Activated CD8-positive, alpha-beta memory T cell treated with anti-CD3 and anti-CD28 coated beads for 36 hours (primary cell): ENCODE data around the gene TMEM235. TPM values are rescaled to one million over a fixed set of nuclear protein-coding genes. Genes with fewer than 3 reads are reported as not detected.

Source experiments
- CTCF ChIA-PET: fragments of 350-600 bp; sonication (Branson Sonifier 250); formaldehyde crosslinking; loops from one replicate; lab custom pipeline; 2021; ENCODE audit warnings: antibody characterized with exemption; lab: Charles Lee
- POLR2A ChIA-PET: fragments of 350-600 bp; sonication (Branson Sonifier 250); formaldehyde crosslinking; loops from one replicate; lab custom pipeline; 2021; ENCODE audit warnings: antibody characterized with exemption; lab: Charles Lee
- total RNA-seq, 2 experiments: library from RNA; stranded (reverse); gene quantifications; one replicate each; pipeline ENCODE4 v1.2.3, GENCODE V29; 2021

Gene TMEM235
- total RNA-seq, 2 experiments from 2014 or later = not detected

- POLR2A ChIA-PET = interaction anchor here (0.7 kb wide), 1 partner anchor 92 kb away, joined by 6 read pairs; no protein-coding TSS in a partner anchor
- CTCF ChIA-PET = interaction anchor here (0.7 kb wide), 1 partner anchor 202 kb away, joined by 3 read pairs; no protein-coding TSS in a partner anchor
These were observed 44.9 kb downstream of the TMEM235 start for GRCh38 chr17:78276098-78276887.

GRCh38 chr17:78278139-78278741, 46.8 kb downstream of the TMEM235 start:
- POLR2A ChIA-PET = no interaction called here
- CTCF ChIA-PET = interaction anchor here (0.6 kb wide), 1 partner anchor 10 kb away, joined by 3 read pairs; no protein-coding TSS in a partner anchor

GRCh38 chr17:78279360-78279990, 48.0 kb downstream of the TMEM235 start:
- CTCF ChIA-PET = no interaction called here

DNA sequence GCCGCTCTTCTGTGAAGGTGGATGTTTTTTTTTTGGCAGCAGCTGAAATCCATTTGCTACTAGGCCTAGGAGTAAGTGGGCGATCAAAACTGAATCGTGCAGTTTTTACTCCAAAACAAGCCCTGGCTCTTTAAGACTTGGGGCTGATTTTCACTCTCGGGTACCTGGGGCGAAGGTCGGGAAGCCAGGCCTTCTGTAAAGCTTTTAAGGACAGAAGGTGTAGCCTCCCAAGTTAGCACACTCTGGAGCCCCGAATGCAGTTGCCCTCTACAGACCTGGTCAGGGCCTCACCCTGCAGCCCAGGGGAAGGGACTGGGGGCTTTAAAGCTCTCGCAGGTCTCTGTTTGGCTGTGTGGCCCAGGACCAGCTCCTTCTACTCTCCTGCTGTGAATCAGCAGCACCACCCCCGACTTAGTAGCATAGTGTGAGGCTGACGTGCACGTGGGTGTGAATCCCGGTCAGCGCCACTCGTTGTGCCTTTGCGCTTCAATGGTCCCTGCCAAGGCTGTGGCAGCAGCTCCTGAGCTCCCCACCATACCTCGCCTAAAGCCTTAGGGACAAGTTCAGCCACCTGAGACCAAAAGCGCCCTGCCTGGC, 49.9 kb downstream of the TMEM235 start:
- ChIA-PET CTCF (no interaction called here), POLR2A (no interaction called here)

More at GRCh38 chr17:78279360-78279990, 48.0 kb downstream of the TMEM235 start:
- POLR2A ChIA-PET = no interaction called here

GRCh38 chr17:78284146-78284545, 52.7 kb downstream of the TMEM235 start:
- POLR2A ChIA-PET = interaction anchor here (0.6 kb wide), 1 partner anchor 51 kb away, joined by 4 read pairs; no protein-coding TSS in a partner anchor
- CTCF ChIA-PET = interaction anchor here (0.8 kb wide), 1 partner anchor 18 kb away, joined by 3 read pairs; no protein-coding TSS in a partner anchor

DNA sequence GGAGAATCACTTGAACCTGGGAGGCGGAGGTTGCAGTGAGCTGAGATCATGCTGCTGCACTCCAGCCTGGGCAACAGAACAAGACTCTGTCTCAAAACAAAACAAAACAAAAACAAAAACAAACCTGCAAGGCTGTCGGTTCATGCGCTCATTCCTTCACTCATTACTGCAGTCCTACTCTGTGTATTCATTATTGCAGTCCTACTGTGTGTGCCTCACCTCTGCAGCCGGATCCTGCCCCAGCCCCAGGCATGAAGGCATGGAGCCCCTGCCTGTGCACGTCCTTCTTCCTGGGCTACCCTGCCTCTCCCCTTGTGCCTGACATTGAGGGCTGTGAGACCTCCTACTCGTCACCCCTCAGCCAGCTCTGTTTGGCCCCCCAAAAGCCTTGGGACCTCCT, 57.6 kb downstream of the TMEM235 start:
- ChIA-PET POLR2A (no interaction called here), CTCF (interaction anchor here (0.6 to 3.6 kb wide), 7 partner anchors 26 to 575 kb away, joined by 3 to 20 read pairs (median 3); no protein-coding TSS in a partner anchor)

GRCh38 chr17:78289802-78290363, 58.5 kb downstream of the TMEM235 start:
- CTCF ChIA-PET = interaction anchor here (0.6 to 3.6 kb wide), 9 partner anchors 25 to 220 kb away, joined by 3 to 20 read pairs (median 5); no protein-coding TSS in a partner anchor
- POLR2A ChIA-PET = interaction anchor here (0.5 kb wide), 1 partner anchor 27 kb away, joined by 4 read pairs; no protein-coding TSS in a partner anchor

Other genes with a start within 250 kb of the TMEM235 start
- 100 to 1,000 TPM; 128 to 132 TPM for gene TMC6, start 102.9 kb upstream of the TMEM235 start, total RNA-seq
- 100 to 1,000 TPM; 139 to 144 TPM for gene TMC8, start 100.9 kb upstream of the TMEM235 start, total RNA-seq
- not detected for gene C17orf99, start 85.2 kb upstream of the TMEM235 start, total RNA-seq
- 100 to 1,000 TPM; 160 to 170 TPM for gene SYNGR2, start 63.0 kb upstream of the TMEM235 start, total RNA-seq
- 100 to 1,000 TPM; 111 TPM for gene TK1, start 44.6 kb upstream of the TMEM235 start, total RNA-seq
- gene AFMID, start 44.3 kb upstream of the TMEM235 start, total RNA-seq = 10 to 100 TPM; 37.2 to 38.2 TPM
- 10 to 100 TPM; 70.0 to 75.6 TPM for gene BIRC5, start 17.4 kb upstream of the TMEM235 start, total RNA-seq
- 10 to 100 TPM; 27.8 to 28.6 TPM for gene SOCS3, start 128.4 kb downstream of the TMEM235 start, total RNA-seq
- 10 to 100 TPM; 54.1 to 54.3 TPM for gene PGS1, start 147.0 kb downstream of the TMEM235 start, total RNA-seq